Neural cell (in vitro differentiated cells): Measurements from ENCODE around the gene MTFR2. TPM values are rescaled to one million over a fixed set of nuclear protein-coding genes. Genes with fewer than 3 reads are reported as not detected.

Experiments
- H2AFZ ChIP-seq: fragments of 200-600, 300-800 bp; sonication (generic), shearing (Covaris generic); 2 replicates; pipeline ENCODE4 v1.6.0; 2014; ENCODE audit warnings: low read depth, mild to moderate bottlenecking, antibody characterized with exemption, low read length, moderate library complexity
- H3F3A ChIP-seq: fragments of 200-600 bp; shearing (Covaris generic); 2 replicates; pipeline ENCODE4 v1.6.1; 2016; ENCODE audit warnings: mild to moderate bottlenecking, moderate library complexity, mixed read lengths, antibody characterized with exemption, low read length; ENCODE audit not compliant: insufficient read depth, poor library complexity, severe bottlenecking
- H3K27ac ChIP-seq: fragments of 200-600, 300-800 bp; sonication (generic), shearing (Covaris generic); 2 replicates; pipeline ENCODE4 v1.5.1; 2014; ENCODE audit warnings: mild to moderate bottlenecking, low read length, moderate library complexity
- H3K27me3 ChIP-seq: fragments of 300-800, 200-600 bp; sonication (generic), shearing (Covaris generic); 2 replicates; pipeline ENCODE4 v1.6.0; 2014; ENCODE audit warnings: mild to moderate bottlenecking, low read depth, low read length, moderate library complexity; ENCODE audit not compliant: insufficient read depth
- H3K36me3 ChIP-seq: fragments of 300-800, 200-600 bp; sonication (generic), shearing (Covaris generic); 2 replicates; pipeline ENCODE4 v1.5.1; 2014; ENCODE audit warnings: mild to moderate bottlenecking, antibody characterized with exemption, low read length, moderate library complexity; ENCODE audit not compliant: insufficient read depth
- H3K4me2 ChIP-seq: fragments of 300-800, 200-600 bp; sonication (generic), shearing (Covaris generic); 2 replicates; pipeline ENCODE4 v1.6.0; 2014; ENCODE audit warnings: mild to moderate bottlenecking, low read length
- H3K4me3 ChIP-seq: fragments of 300-800, 200-600 bp; sonication (generic), shearing (Covaris generic); 2 replicates; pipeline ENCODE4 v1.5.1; 2014; ENCODE audit warnings: mild to moderate bottlenecking, low read length, moderate library complexity
- H3K79me2 ChIP-seq: fragments of 200-600 bp; shearing (Covaris generic); replicated peaks from 2 replicates; pipeline ENCODE4 v1.6.0; 2014; ENCODE audit warnings: mild to moderate bottlenecking, low read length, moderate library complexity; ENCODE audit not compliant: insufficient read depth
- H3K9ac ChIP-seq: fragments of 300-800, 200-600 bp; sonication (generic), shearing (Covaris generic); 2 replicates; pipeline ENCODE4 v1.6.1; 2016; ENCODE audit warnings: mild to moderate bottlenecking, low read length, mixed read lengths
- H3K9me2 ChIP-seq: fragments of 200-600 bp; shearing (Covaris generic); 2 replicates; pipeline ENCODE4 v1.6.1; 2016; ENCODE audit warnings: mild to moderate bottlenecking, low read length, mixed read lengths; ENCODE audit not compliant: insufficient read depth
- H3K9me3 ChIP-seq: fragments of 200-600, 300-800 bp; sonication (generic), shearing (Covaris generic); 2 replicates; pipeline ENCODE4 v1.6.1; 2016; ENCODE audit warnings: mild to moderate bottlenecking, mixed run types, low read length, moderate library complexity, mixed read lengths
- H4K20me1 ChIP-seq: fragments of 200-600 bp; shearing (Covaris generic); 2 replicates; pipeline ENCODE4 v1.6.1; 2016; ENCODE audit warnings: mild to moderate bottlenecking, mixed run types; ENCODE audit not compliant: insufficient read depth
- CTCF ChIP-seq: fragments of 450-650 bp; IDR thresholded peaks from 2 replicates; pipeline ENCODE4 v1.5.1; 2014; ENCODE audit warnings: antibody characterized with exemption, mild to moderate bottlenecking, moderate library complexity; ENCODE audit not compliant: poor library complexity, severe bottlenecking
- EP300 ChIP-seq: fragments of 450-650 bp; conservative IDR thresholded peaks from 2 replicates; pipeline ENCODE4 v1.6.1; 2014; ENCODE audit warnings: antibody characterized with exemption, mild to moderate bottlenecking, moderate library complexity; ENCODE audit not compliant: poor library complexity, severe bottlenecking
- EZH2 ChIP-seq: fragments of 200-600, 300-800 bp; shearing (Covaris generic), sonication (generic); IDR thresholded peaks from 2 replicates; pipeline ENCODE4 v1.6.1; 2014; ENCODE audit warnings: antibody characterized with exemption, low read length, borderline replicate concordance, mild to moderate bottlenecking; ENCODE audit not compliant: insufficient read depth, poor library complexity, severe bottlenecking
- MXI1 ChIP-seq: fragments of 450-650 bp; conservative IDR thresholded peaks from 2 replicates; pipeline ENCODE4 v1.6.1; 2014; ENCODE audit warnings: antibody characterized with exemption, mild to moderate bottlenecking; ENCODE audit not compliant: poor library complexity, severe bottlenecking
- POLR2AphosphoS5 ChIP-seq: IDR thresholded peaks from 2 replicates; pipeline ENCODE4 v1.6.1; 2012
- RAD21 ChIP-seq: fragments of 450-650 bp; conservative IDR thresholded peaks from 2 replicates; pipeline ENCODE4 v1.6.1; 2014; ENCODE audit warnings: antibody characterized with exemption, mild to moderate bottlenecking, moderate library complexity
- REST ChIP-seq: IDR thresholded peaks from 2 replicates; pipeline ENCODE4 v1.6.1; 2012; ENCODE audit warnings: borderline replicate concordance
- SMC3 ChIP-seq: fragments of 450-650 bp; conservative IDR thresholded peaks from 2 replicates; pipeline ENCODE4 v1.6.1; 2014; ENCODE audit warnings: antibody characterized with exemption, mild to moderate bottlenecking, moderate library complexity; ENCODE audit not compliant: poor library complexity
- TAF1 ChIP-seq: IDR thresholded peaks from 2 replicates; pipeline ENCODE4 v1.6.1; 2012; ENCODE audit warnings: low read depth
- polyA plus RNA-seq: library from polyadenylated mRNA; depleted of rRNA; stranded (reverse); fragments of >200 nt; gene quantifications from 2 replicates; pipeline ENCODE4 v1.2.3, GENCODE V29; 2014

MTFR2 gene
- polyA plus RNA-seq, 1 donor from 2014 or later, result not detected

- peak overlapping the region; percentile 87 for H3K4me2 ChIP-seq
- H3K9ac ChIP-seq, result peak overlapping the region; percentile 100
- TF ChIP-seq EP300, result no peak
- TF ChIP-seq CTCF, result peak; percentile 7
- no peak for TF ChIP-seq MXI1
- TF ChIP-seq TAF1, result no peak
- peaks cover 34% of the 10 kb centered on the region for H3K79me2 ChIP-seq
- H3F3A ChIP-seq, result peaks cover 9% of the 10 kb centered on the region
- H3K9me2 ChIP-seq, result no peaks in the 10 kb centered on the region
- H3K9me3 ChIP-seq, result no peaks in the 10 kb centered on the region
- H3K27ac ChIP-seq, result peak overlapping the region; percentile 100
- peaks cover 17% of the 10 kb centered on the region for H4K20me1 ChIP-seq
- peak overlapping the region; percentile 78 for H3K4me3 ChIP-seq
- peak overlapping the region; percentile 94 for H2AFZ ChIP-seq
- no peaks in the 10 kb centered on the region for H3K36me3 ChIP-seq
- H3K27me3 ChIP-seq, result no peaks in the 10 kb centered on the region
These were observed 40.4 kb upstream of the MTFR2 start for GRCh38 chr6:136290410-136291010.

GRCh38 chr6:136289579-136290409, 39.7 kb upstream of the MTFR2 start, which contains the start of gene BCLAF1:
BCLAF1 (minus strand) TSS chr6:136289846; CDS start chr6:136279866, 9,980 bp downstream.
- peak within 1 kb of the TSS; percentile 87 for H3K4me2 ChIP-seq

More at GRCh38 chr6:136289579-136290409, 39.7 kb upstream of the MTFR2 start, which contains the start of gene BCLAF1:
- H3K27ac ChIP-seq, result peak within 1 kb of the TSS; percentile 100
- TF ChIP-seq TAF1, result peak; percentile 97
- peak; percentile 26 for TF ChIP-seq RAD21
- TF ChIP-seq SMC3, result no peak
- TF ChIP-seq POLR2AphosphoS5, result peak; percentile 99
- TF ChIP-seq REST, result peak; percentile 93
- peak; percentile 20 for TF ChIP-seq MXI1
- peak; percentile 70 for TF ChIP-seq EP300
- TF ChIP-seq EZH2, result no peak
- TF ChIP-seq CTCF, result no peak
- H3K9me3 ChIP-seq, result no peaks in the 10 kb centered on the region
- peak within 1 kb of the TSS; percentile 94 for H2AFZ ChIP-seq
- peak within 1 kb of the TSS; percentile 78 for H3K4me3 ChIP-seq
- no peaks in the 10 kb centered on the region for H3K9me2 ChIP-seq
- peaks cover 41% of the 10 kb centered on the region for H3K79me2 ChIP-seq
- peak within 1 kb of the TSS; percentile 100 for H3K9ac ChIP-seq
- H4K20me1 ChIP-seq, result peaks cover 23% of the 10 kb centered on the region
- H3K36me3 ChIP-seq, result no peaks in the 10 kb centered on the region
- H3F3A ChIP-seq, result peaks cover 9% of the 10 kb centered on the region
- H3K27me3 ChIP-seq, result no peaks in the 10 kb centered on the region
